LNCaP clone FGC (cell line): ENCODE data around the gene HOXA5.

Source experiments
- DNase-seq: peaks from one replicate; pipeline ENCODE4 v3.0.0-alpha.2; 2011; ENCODE audit warnings: low read depth
- H3K4me3 ChIP-seq: 2 replicates; pipeline ENCODE4 v1.5.1; 2011; ENCODE audit warnings: mild to moderate bottlenecking, low read depth, low read length, control low read depth
- TF ChIP-seq, protein P1 (sequence below): IDR thresholded peaks from 2 replicates; pipeline ENCODE4 v1.5.1; 2012; ENCODE audit warnings: mild to moderate bottlenecking; ENCODE audit not compliant: control insufficient read depth, insufficient read depth; ENCODE audit errors: extremely low read depth

The HOXA5 gene

DNA sequence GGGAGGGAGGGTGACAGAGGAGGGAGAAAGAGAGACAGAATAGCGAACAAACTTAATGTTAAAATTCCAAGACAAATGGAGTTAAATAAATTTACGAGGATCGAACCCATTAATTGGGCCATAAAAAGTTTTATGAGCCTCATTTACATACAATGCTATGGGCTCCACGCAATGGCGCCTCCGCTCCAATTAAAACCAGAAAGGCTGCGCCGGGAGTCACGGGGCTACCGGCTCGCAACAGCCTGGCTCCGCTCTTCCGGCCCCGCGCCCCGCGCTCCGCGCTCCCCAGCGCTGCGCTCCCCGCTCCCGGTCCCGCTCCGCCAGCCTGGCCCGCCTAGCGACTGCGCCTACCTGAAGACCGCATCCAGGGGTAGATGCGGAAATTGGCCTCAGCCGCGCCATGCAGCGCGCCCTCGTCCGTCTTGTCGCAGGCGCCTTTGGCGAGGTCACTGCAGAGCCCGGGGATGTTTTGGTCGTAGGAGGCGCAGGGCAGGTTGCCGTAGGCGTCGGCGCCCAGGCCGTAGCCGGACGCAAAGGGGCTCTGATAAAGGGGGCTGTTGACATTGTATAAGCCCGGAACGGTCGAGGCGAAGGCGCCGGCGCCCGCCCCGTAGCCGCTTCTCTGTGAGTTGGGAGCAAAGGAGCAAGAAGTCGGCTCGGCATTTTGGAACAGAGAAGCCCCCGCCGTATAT, 12.5 kb upstream of the HOXA5 start:
- DNase-seq: no peak
- TF ChIP-seq, protein P1, sequence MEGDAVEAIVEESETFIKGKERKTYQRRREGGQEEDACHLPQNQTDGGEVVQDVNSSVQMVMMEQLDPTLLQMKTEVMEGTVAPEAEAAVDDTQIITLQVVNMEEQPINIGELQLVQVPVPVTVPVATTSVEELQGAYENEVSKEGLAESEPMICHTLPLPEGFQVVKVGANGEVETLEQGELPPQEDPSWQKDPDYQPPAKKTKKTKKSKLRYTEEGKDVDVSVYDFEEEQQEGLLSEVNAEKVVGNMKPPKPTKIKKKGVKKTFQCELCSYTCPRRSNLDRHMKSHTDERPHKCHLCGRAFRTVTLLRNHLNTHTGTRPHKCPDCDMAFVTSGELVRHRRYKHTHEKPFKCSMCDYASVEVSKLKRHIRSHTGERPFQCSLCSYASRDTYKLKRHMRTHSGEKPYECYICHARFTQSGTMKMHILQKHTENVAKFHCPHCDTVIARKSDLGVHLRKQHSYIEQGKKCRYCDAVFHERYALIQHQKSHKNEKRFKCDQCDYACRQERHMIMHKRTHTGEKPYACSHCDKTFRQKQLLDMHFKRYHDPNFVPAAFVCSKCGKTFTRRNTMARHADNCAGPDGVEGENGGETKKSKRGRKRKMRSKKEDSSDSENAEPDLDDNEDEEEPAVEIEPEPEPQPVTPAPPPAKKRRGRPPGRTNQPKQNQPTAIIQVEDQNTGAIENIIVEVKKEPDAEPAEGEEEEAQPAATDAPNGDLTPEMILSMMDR: peak; percentile 19; the same call in 1 of the 2 replicates
- peak overlapping the region; percentile 28 for H3K4me3 ChIP-seq

DNA sequence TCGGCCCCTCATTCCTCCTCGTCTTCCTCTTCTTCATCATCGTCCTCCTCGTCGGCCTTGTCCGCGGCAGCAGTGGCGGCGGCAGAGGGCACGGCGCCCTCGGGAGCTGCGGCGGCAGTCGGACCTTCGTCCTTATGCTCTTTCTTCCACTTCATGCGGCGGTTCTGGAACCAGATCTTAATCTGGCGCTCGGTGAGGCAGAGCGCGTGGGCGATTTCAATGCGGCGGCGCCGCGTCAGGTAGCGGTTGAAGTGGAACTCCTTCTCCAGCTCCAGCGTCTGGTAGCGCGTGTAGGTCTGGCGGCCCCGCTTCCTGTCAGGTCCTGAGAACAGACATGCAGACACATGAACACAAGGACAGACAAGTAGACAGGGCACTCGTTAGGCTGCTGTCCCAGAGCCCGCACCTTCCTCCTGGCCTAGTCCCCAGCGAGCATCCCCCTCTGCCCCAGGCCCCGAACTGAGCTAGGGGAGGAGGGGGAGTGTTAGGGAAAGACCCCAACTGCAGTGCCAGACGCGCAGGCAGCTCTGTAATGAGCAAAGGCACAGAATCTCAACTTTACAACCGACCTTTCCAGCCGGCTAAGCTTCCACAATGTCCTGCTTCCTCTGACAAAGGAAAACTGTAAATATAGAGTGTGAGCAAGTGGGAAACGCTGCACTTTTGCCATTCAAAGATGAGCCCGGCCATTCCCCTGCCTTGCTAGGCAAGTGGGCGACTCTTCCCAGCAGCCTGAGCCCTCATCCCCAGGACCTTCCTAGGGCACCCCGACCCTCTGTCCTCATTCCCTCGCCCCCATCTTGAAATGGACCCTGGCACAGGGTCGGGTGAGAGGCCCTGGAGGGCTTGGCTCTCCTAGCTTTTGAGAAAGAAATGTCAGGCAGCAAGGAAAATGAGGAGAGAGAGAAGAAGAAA, 11.7 kb upstream of the HOXA5 start:
- DNase-seq: no peak
- TF ChIP-seq, protein P1: no peak
- peak overlapping the region; percentile 28 for H3K4me3 ChIP-seq

DNA sequence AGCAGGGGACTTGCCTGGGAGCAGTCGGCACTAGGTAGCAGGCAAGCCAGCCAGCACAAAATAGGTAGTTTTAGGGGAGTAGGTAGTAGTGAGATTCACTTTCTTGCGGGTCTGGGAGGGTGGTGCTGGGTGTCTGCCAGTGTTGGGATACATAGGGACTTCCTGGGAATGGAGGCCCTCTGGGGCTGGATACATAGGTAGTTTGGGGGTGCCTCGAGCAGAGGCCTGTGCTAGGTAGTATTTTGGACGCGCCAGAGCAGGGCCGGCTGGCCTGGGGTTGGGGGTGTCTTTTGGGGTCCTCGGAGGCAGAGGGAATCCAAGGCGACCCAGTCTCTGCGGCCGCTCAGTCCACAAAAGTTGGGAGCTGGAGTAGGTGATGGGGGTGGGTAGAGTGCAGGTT, 10.9 kb upstream of the HOXA5 start:
- DNase-seq: no peak
- no peak overlapping the region for H3K4me3 ChIP-seq
- TF ChIP-seq, protein P1: no peak

DNA sequence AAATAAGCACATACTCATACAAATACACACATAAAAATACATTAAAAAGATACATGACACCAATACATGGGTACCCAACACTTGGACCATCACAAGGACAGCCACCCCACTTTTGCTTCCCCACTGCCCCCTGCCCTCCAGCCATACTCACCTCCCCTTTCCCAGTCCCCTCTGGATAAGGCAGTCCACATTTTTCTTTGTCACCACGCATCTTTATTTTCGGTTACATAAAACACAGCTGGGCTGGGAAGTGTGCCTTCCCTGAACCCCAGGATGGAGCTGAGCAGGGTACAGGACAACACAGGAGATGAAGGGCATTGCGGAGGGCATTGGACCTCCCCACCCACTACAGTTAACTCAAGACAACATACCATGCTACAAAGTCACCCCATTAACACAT, 10.0 kb upstream of the HOXA5 start:
- DNase-seq: no peak
- TF ChIP-seq, protein P1: no peak
- H3K4me3 ChIP-seq: no peak overlapping the region

DNA sequence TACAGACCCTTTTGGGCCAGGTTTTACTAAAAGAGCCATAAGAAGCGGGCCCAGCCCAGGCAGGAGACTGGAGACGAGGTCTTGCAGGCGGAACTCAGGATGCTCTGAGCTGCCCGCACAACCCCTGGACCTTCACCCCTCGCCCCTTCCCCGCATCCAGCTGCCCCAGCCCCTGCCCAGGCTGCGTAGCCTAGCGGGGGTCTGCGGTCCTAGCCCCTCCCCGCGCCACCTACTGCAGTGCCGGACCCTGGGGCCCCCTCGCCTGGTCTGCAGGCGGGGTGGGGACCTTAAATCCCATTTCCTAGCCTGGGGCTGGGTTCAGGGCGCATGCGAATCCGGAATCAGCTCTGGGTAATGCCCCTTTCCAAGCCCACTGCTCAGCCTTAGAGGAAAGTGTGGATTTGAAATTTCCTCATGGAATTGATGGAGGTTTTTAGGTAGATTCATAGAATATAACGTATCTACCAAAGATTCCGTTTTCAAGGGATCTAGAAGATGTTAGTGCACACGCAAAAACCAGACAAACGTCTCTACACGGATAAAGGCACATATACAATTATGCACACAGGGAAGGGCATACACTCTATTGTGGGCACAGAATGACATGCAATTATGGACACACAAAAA, 9.4 kb upstream of the HOXA5 start:
- no peak overlapping the region for H3K4me3 ChIP-seq
- TF ChIP-seq, protein P1: no peak

DNA sequence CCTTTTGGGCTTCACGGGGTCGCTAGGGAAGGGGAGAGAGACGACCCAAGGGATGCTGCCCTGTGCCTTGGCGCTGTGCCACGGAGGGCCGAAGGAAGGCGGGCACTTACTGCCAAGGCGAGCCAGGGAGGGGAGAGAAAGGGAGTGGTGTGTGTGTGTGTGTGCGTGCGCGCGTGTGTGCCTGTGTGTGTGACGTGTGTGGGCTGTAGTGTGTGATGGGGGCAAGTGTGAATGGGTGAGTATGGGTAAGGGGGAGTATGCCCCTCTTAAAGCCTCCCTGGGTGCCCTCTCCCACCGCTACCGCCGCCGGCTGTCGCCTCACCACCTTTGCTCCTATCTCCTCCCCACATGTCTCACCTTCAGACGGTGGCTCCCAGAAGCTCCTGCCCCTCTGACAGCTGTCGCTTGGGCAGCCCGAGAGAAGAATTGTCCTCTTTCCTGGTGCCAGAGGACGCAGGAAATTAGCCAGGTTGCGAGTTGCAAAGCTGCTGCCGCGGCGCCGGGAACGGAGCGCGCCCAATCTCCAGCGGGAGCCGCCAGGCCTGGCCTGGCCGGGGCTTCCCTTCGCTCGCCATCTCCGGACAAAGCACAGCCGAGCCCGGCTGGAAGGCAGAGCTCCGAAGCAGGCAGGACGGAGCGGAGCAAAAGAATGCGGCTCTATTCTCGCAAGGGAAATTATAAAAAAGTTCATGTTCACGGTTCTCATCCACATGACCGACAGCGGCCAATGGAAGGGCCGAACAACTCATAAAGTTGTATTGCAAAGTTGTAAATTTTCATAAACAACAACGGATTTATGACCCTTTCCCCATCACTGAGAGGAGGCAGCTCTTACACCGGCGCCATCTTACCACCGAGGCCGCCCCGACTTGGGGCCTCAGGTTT, 8.7 kb upstream of the HOXA5 start, which contains the start of gene HOXA3:
Gene HOXA3 (minus strand): TSS at position 653 of the 885 bp plus-strand sequence. CDS start 41,943 bp downstream, outside the sequence.
- H3K4me3 ChIP-seq: no peak within 1 kb of the TSS
- TF ChIP-seq, protein P1: no peak
- no peak for DNase-seq

More for the DNA sequence above, 9.4 kb upstream of the HOXA5 start:
- no peak for DNase-seq
